Subcutaneous adipose tissue (tissue), 4 donors: Measurements from ENCODE around the gene CACNA1A. TPM values are rescaled to one million over a fixed set of nuclear protein-coding genes. Genes with fewer than 3 reads are reported as not detected.

Source experiments
- total RNA-seq, 4 donors: library from RNA; depleted of rRNA; stranded (reverse); fragments of >200 nt; gene quantifications; one replicate each; pipeline ENCODE4 v1.1.0, GENCODE V29; 2016
- TF ChIP-seq, protein P1 (sequence below): fragments of 450-650 bp; IDR thresholded peaks from one replicate; pipeline ENCODE4 v1.5.1; 2016; ENCODE audit warnings: low read depth, mild to moderate bottlenecking, control low read depth, antibody characterized with exemption, moderate library complexity

CACNA1A gene
- total RNA-seq, 4 donors from 2014 or later, result 0.44 to 3.9 (median 1.2) TPM

GRCh38 chr19:13382633-13382938 is 123.7 kb downstream of the CACNA1A start:
- TF ChIP-seq, protein P1, sequence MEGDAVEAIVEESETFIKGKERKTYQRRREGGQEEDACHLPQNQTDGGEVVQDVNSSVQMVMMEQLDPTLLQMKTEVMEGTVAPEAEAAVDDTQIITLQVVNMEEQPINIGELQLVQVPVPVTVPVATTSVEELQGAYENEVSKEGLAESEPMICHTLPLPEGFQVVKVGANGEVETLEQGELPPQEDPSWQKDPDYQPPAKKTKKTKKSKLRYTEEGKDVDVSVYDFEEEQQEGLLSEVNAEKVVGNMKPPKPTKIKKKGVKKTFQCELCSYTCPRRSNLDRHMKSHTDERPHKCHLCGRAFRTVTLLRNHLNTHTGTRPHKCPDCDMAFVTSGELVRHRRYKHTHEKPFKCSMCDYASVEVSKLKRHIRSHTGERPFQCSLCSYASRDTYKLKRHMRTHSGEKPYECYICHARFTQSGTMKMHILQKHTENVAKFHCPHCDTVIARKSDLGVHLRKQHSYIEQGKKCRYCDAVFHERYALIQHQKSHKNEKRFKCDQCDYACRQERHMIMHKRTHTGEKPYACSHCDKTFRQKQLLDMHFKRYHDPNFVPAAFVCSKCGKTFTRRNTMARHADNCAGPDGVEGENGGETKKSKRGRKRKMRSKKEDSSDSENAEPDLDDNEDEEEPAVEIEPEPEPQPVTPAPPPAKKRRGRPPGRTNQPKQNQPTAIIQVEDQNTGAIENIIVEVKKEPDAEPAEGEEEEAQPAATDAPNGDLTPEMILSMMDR, result no peak

DNA sequence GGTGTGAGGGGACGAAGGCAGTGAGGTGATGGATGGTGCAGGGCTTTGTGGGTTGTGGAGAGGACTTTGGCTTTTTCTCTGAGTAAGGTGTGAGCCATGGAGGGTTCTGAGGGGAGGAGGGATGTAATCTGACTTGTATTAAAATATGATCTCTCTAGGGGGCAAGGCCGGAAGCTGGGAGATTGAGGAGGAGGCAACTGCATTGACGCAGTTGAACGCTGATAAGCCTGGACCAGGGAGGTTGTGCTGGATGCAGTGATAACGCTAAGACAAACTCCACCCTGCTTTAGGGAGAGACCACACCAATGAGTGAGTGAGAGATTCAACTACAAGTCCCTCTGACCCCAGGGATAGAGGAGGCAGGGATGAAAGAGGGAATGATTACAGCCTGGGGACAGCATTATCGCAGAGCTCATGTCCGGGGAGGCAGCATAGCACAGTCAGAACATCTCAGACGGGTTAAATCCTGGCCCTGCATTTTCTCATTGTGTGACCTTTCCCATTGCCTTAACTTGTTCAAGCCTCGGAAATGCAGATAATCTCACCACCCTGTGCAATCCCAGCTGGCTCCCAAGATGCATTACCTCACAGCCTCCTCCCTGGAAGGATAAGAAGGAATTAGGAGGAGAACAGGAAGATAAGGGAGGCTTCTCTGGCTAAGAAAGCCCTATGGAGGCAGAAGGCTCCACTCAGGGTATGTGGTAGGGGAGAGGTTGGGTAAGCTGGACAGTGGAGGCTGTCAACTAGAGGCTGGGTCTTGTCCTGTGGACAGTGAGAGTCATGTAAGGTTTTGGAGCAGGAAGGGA is 124.2 kb downstream of the CACNA1A start:
- TF ChIP-seq, protein P1, result no peak

DNA sequence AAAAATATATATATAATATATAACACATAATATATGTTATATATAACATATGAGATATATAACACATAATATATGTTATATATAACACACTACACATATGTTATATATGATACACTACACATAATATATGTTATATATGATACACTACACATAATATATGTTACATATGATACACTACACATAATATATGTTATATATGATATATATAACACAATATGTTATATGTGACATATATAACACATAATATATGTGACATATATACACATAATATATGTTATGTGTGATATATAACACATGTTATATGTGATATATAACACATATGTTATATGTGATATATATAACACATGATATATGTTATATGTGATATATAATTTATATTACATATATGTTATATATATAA is 129.7 kb downstream of the CACNA1A start:
- TF ChIP-seq, protein P1, result no peak

DNA sequence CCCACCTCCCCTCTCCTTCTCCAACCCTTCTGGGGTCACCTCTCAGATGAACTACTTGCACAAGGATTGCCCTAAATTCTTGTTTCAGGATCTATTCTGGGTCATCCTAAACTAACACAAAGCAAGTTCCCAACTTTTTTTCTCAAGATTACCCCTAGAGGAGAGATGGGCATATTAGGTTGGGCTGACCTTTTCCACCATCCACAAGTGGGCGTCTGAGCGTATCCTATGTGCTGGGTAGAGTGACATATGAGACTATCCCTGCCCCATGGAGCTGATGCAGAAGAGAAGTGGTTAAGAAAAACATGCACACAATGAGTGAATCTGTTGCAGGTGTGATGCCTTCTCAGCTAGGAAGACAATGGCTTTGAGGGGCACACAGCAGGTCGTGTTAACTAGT is 132.7 kb downstream of the CACNA1A start:
- TF ChIP-seq, protein P1, result no peak

- TF ChIP-seq, protein P1, result no peak
Observed at GRCh38 chr19:13370948-13371347, 135.3 kb downstream of the CACNA1A start.

DNA sequence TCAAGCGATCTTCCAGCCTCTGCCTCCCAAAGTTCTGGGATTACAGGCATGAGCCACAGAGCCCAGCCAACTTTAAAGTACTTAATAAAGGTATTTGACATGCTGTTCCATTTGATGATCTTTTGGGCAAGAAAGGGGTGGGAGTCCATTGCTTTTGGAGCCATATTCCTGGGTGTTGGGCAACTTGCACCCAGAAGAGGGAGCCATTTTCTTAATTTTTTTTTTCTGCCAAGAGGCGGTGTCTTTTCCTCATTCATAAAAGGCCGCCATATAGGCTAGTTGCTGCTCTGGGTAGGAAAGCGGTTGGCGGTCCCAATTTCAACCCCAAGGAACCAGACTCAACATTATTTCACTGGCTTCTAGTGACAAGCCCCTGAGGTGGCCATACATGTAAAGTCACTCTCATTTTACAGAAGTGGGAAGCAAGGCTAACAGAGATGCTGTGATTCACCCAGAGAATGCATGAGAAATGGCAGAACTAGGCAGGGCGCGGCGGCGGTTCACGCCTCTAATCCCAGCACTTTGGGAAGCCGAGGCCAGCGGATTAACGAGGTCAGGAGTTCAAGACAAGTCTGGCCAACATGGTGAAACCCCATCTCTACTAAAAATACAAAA is 139.6 kb downstream of the CACNA1A start:
- TF ChIP-seq, protein P1, result no peak

- TF ChIP-seq, protein P1, result no peak
Observed at GRCh38 chr19:13363954-13364353, 142.3 kb downstream of the CACNA1A start.
